ENCODE data around the gene CHSY1. TPM values are rescaled to one million over a fixed set of nuclear protein-coding genes. Genes with fewer than 3 reads are reported as not detected.

CHSY1 gene
- total and polyA plus RNA-seq, 2 experiments from 2014 or later: 5.2 to 31.3 TPM

DNA sequence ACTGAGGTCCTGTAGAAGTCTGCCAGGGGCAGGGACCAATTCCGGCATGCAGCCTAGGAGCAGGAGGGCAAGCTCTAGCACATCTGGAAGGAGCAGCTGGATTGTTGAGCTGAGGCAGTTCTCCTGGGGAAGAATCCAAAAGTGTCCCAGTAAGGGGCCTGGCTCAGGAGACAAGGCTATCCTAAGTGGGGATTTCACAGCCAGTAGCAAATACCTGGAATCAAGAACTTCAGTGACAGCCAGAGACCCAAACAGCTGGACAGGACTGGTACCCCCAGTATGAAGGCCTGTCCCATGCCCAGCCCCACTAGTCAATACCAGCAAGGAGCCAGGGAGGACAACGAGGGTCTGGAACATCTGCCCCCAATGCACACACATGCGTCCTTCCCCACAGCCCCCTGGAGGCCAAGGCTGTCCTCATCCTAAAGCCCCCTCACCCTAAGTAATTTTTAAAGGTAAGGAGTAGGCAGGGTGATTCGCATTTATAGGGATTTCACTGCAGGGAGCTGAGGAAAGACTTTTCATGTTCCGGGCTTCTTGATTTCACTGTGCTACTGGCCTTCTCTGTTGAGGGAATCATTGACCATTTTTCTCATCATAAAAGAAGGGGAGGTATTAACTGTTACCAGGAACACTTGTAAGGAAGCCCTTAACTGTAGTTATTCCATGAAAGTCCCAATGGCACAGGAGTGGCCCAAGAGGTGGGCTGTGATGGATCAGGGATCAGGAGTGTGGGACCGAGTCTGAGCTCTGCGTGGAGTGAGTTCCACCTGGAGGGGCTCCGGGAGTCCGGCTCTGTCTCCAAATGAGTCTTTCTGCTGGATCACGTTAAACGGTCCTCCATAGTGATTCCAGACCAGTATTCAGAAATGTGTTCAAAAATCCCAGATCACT is 2.6 kb upstream of the CHSY1 start:
- no peak overlapping the region; the same call in 1 of the 2 replicates for H3K9ac ChIP-seq
- peaks cover 20% of the 10 kb centered on the region for H3F3A ChIP-seq (ENCODE audit: insufficient read depth)
- whole genome bisulfite sequencing, 2 experiments (ENCODE audit: low coverage in 1 of 2, low lambda C conversion rate in 2 of 2, missing lambda C conversion rate in 2 of 2): 81 to 83% methylated on average over 11 of the region's 11 CpGs
- no peak for DNase-seq
- H3K79me2 ChIP-seq (ENCODE audit: insufficient read depth): peaks cover 22% of the 10 kb centered on the region
- no peaks in the 10 kb centered on the region for H3K27me3 ChIP-seq (replicated peaks; ENCODE audit: insufficient read depth)
- H3K9me3 ChIP-seq (ENCODE audit: low read depth): no peaks in the 10 kb centered on the region
- no peak overlapping the region for H2AFZ ChIP-seq
- peaks cover 19% of the 10 kb centered on the region for H3K4me1 ChIP-seq (ENCODE audit: insufficient read depth)
- no peak overlapping the region for H3K4me3 ChIP-seq
- no peaks in the 10 kb centered on the region for H3K36me3 ChIP-seq (ENCODE audit: low read depth)
- no peaks in the 10 kb centered on the region for H3K9me2 ChIP-seq (ENCODE audit: insufficient read depth)
- H4K20me1 ChIP-seq (ENCODE audit: insufficient read depth): no peaks in the 10 kb centered on the region
- no peak overlapping the region for H3K4me2 ChIP-seq (ENCODE audit: unreplicated experiment)
- in situ Hi-C loops (cut with MboI): loop anchor here (5.0 to 25.0 kb wide), 3 partner anchors 170 to 342 kb away; partner anchors contain the start of gene LRRK1
- TF ChIP-seq EZH2phosphoT487 (IDR thresholded peaks at IDR 0.05; ENCODE audit: insufficient read depth, low read depth): no peak
- TF ChIP-seq EZH2 (IDR thresholded peaks at IDR 0.05; ENCODE audit: insufficient read depth, poor library complexity, severe bottlenecking): no peak
- H3K27ac ChIP-seq: no peak overlapping the region

DNA sequence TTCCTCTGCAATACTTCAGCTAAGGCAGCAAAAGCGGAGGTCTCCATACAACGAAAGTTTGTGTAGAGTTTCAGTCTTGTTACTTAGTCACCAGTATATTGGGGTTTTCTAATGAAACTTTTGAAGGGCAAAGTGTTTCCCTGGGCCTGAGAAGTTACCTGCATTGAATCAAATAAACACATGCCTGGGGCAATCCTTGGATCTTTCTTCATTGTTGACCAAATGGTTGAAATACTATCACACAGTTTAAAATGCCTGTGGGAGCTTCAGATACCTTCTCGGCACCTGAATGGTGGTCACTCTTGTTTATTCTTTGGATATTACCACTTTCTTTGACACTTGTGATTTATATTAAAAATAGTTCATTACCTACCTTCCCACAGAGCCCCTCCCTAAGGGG is 988 bp upstream of the CHSY1 start:
- Histone ChIP-seq H3K4me2 (ENCODE audit: unreplicated experiment) (peak overlapping the region; percentile 88), H3K9me3 (ENCODE audit: low read depth) (no peaks in the 10 kb centered on the region), H3K27me3 (replicated peaks; ENCODE audit: insufficient read depth) (no peaks in the 10 kb centered on the region), H3K79me2 (ENCODE audit: insufficient read depth) (peaks cover 37% of the 10 kb centered on the region), H3K27ac (peak overlapping the region; percentile 78), H3K9me2 (ENCODE audit: insufficient read depth) (no peaks in the 10 kb centered on the region), H3K36me3 (ENCODE audit: low read depth) (no peaks in the 10 kb centered on the region), H2AFZ (peak overlapping the region; percentile 80), H3F3A (ENCODE audit: insufficient read depth) (peaks cover 20% of the 10 kb centered on the region), H4K20me1 (ENCODE audit: insufficient read depth) (no peaks in the 10 kb centered on the region), H3K4me1 (ENCODE audit: insufficient read depth) (peaks cover 24% of the 10 kb centered on the region), H3K9ac (peak overlapping the region; percentile 87), H3K4me3 (peak overlapping the region; percentile 77)
- in situ Hi-C loops (cut with MboI): loop anchor here (10.0 to 25.0 kb wide), 2 partner anchors 168 to 341 kb away; partner anchors contain the start of gene LRRK1
- TF ChIP-seq EZH2phosphoT487 (IDR thresholded peaks at IDR 0.05; ENCODE audit: insufficient read depth, low read depth) (no peak), EZH2 (IDR thresholded peaks at IDR 0.05; ENCODE audit: insufficient read depth, poor library complexity, severe bottlenecking) (no peak)
- WGBS, 2 experiments (ENCODE audit: low coverage in 1 of 2, low lambda C conversion rate in 2 of 2, missing lambda C conversion rate in 2 of 2): 39 to 41% methylated on average over 3 of the region's 3 CpGs
- DNase-seq: peak; percentile 37

GRCh38 chr15:101250873-101251829 is 697 bp downstream of the CHSY1 start:
- H3K4me3 ChIP-seq: peak overlapping the region; percentile 90
- H2AFZ ChIP-seq: peak overlapping the region; percentile 55
- H3K27me3 ChIP-seq (replicated peaks; ENCODE audit: insufficient read depth): no peaks in the 10 kb centered on the region
- H3K9me3 ChIP-seq (ENCODE audit: low read depth): no peaks in the 10 kb centered on the region
- H3F3A ChIP-seq (ENCODE audit: insufficient read depth): peaks cover 20% of the 10 kb centered on the region
- H4K20me1 ChIP-seq (ENCODE audit: insufficient read depth): 0 out of 2 replicates have a peak, but pooled peaks cover under 1% of the 10 kb centered on the region
- peaks cover 54% of the 10 kb centered on the region for H3K79me2 ChIP-seq (ENCODE audit: insufficient read depth)
- in situ Hi-C loops (cut with MboI): loop anchor here (10.0 to 25.0 kb wide), 2 partner anchors 166 to 339 kb away; partner anchors contain the start of gene LRRK1
- peak overlapping the region; percentile 91 for H3K27ac ChIP-seq
- TF ChIP-seq EZH2phosphoT487 (IDR thresholded peaks at IDR 0.05; ENCODE audit: insufficient read depth, low read depth) (no peak), EZH2 (IDR thresholded peaks at IDR 0.05; ENCODE audit: insufficient read depth, poor library complexity, severe bottlenecking) (no peak)
- H3K9me2 ChIP-seq (ENCODE audit: insufficient read depth): no peaks in the 10 kb centered on the region
- H3K4me1 ChIP-seq (ENCODE audit: insufficient read depth): peaks cover 24% of the 10 kb centered on the region
- WGBS, 2 experiments (ENCODE audit: low coverage in 1 of 2, low lambda C conversion rate in 2 of 2, missing lambda C conversion rate in 2 of 2): 1% methylated on average over 57 to 104 of the region's 150 CpGs
- H3K36me3 ChIP-seq (ENCODE audit: low read depth): no peaks in the 10 kb centered on the region
- DNase-seq: peak; percentile 81
- H3K4me2 ChIP-seq (ENCODE audit: unreplicated experiment): peak overlapping the region; percentile 96
- H3K9ac ChIP-seq: peak overlapping the region; percentile 92

Measured in GM23248 (cell line).